HCT116 (cell line): ENCODE data around the gene APLF.

ENCODE experiments used
- POLR2A ChIP-seq: IDR thresholded peaks from 2 replicates; pipeline ENCODE4 v1.7.0; 2011; ENCODE audit warnings: borderline replicate concordance; ENCODE audit not compliant: insufficient read depth, insufficient read length; ENCODE audit errors: extremely low read depth
- POLR2AphosphoS5 ChIP-seq: IDR thresholded peaks from 2 replicates; pipeline ENCODE4 v1.6.1; 2011; ENCODE audit warnings: mild to moderate bottlenecking, low read depth, low read length, moderate library complexity
- TF ChIP-seq, protein P1 (sequence below), 3 experiments: fragments of 200-600 bp in 1 of 3; sonication (generic) in 1 of 3; IDR thresholded peaks in 2 of 3; conservative IDR thresholded peaks in 1 of 3; 2 replicates each; pipeline ENCODE4 v1.5.1; 2012 to 2017; ENCODE audit warnings: low read depth in 2 of 3, low read length in 2 of 3, antibody characterized with exemption in 1 of 3, borderline replicate concordance in 1 of 3, control low read depth in 1 of 3, mild to moderate bottlenecking in 1 of 3, mixed read lengths in 1 of 3, mixed run types in 1 of 3, moderate library complexity in 1 of 3; ENCODE audit not compliant: insufficient read depth in 1 of 3

DNA sequence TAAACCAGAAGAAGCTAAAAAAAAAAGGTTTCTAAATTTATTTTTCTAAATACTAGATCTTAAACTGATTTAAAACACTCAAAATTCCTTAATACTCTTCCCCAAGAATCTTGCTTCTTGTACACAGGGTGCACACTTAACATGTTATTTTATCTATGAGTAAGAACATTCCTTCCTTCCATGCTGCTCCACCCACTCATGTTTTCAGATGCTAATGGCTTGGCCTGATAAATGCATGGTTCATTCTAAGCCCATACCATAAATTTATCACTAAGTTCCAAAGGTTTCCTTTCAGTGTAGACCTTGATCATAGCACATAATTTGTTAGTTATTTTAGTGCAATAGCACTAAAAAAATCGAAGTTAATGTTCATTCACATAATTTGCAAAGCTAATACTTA lies 8.4 kb upstream of the APLF start:
- TF ChIP-seq, protein P1, sequence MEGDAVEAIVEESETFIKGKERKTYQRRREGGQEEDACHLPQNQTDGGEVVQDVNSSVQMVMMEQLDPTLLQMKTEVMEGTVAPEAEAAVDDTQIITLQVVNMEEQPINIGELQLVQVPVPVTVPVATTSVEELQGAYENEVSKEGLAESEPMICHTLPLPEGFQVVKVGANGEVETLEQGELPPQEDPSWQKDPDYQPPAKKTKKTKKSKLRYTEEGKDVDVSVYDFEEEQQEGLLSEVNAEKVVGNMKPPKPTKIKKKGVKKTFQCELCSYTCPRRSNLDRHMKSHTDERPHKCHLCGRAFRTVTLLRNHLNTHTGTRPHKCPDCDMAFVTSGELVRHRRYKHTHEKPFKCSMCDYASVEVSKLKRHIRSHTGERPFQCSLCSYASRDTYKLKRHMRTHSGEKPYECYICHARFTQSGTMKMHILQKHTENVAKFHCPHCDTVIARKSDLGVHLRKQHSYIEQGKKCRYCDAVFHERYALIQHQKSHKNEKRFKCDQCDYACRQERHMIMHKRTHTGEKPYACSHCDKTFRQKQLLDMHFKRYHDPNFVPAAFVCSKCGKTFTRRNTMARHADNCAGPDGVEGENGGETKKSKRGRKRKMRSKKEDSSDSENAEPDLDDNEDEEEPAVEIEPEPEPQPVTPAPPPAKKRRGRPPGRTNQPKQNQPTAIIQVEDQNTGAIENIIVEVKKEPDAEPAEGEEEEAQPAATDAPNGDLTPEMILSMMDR (IDR thresholded peaks at IDR 0.05 in 2 of 3, conservative IDR thresholded peaks at IDR 0.05 in 1 of 3; ENCODE audit: borderline replicate concordance in 1 of 3, insufficient read depth in 1 of 3, low read depth in 2 of 3, low read length in 2 of 3): no peak
- TF ChIP-seq POLR2A (no peak), POLR2AphosphoS5 (no peak)
